Measurements from ENCODE around the gene ACTA2.

DNA sequence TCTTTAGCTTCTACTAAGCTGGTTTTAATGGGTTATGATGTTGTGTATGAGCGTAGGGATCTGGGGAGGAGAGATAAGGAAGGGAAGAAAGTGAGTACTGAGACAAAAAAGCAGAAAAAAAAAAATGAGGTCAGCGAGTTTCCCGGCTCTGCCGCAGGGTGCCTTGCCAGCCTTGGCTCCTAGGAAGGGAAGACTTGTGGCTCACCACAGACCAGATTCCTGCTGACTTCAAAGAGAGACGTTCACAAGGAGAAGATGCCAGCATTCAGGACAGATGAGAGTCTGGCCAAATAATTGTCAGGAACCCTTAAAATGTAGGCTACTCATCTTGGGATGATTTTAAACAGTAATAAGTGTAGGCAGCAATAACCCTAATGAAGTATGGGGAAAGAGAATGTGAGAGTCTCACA is 26.6 kb upstream of the ACTA2 start:
- TF ChIP-seq, protein P1, sequence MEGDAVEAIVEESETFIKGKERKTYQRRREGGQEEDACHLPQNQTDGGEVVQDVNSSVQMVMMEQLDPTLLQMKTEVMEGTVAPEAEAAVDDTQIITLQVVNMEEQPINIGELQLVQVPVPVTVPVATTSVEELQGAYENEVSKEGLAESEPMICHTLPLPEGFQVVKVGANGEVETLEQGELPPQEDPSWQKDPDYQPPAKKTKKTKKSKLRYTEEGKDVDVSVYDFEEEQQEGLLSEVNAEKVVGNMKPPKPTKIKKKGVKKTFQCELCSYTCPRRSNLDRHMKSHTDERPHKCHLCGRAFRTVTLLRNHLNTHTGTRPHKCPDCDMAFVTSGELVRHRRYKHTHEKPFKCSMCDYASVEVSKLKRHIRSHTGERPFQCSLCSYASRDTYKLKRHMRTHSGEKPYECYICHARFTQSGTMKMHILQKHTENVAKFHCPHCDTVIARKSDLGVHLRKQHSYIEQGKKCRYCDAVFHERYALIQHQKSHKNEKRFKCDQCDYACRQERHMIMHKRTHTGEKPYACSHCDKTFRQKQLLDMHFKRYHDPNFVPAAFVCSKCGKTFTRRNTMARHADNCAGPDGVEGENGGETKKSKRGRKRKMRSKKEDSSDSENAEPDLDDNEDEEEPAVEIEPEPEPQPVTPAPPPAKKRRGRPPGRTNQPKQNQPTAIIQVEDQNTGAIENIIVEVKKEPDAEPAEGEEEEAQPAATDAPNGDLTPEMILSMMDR (IDR thresholded peaks at IDR 0.05), result no peak
- TF ChIP-seq POLR2A (IDR thresholded peaks at IDR 0.05), result no peak

Measured in Peyer's patch (tissue), 4 donors.